ENCODE results near the gene TRPM6.
A peak's percentile ranks its signal among the peaks of the same experiment; 100 is the strongest.

Gene TRPM6

DNA sequence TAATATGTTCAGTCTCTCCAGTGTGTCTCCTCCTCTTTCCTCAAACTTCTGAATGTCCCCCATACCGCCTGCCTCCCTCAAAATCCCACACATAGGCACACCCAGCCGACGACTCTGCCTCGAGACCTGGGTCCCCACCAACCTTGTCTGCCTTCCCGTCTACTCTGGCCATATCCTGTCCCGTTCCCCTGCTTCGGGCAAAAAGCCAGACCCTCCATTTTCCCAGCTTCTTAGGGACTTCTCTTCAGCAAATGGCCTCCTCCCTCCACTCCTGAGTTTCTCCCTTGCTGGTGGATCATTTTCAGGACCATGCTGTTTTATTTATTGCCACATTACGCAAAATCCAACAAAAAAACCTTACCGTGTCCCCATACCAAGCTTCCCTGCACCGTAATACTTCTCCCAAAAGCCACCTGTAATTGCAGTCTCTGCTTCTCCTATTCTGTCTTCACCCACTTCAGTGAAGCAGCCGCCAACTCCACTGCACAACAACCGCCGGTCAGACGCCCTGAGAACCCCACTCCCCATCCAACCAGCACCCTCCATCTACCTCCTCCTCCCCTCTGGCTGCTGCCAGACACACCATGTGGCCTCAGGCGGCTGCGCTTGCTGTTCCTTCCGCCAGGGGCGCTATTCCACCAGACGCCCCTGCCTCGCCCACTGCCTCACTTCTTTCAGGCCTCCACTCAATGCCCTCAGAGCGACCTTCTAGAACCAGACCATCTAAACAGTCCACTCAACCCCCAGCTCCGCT, 117.0 kb downstream of the TRPM6 start:
- ChIA-PET POLR2A (no interaction called here), CTCF (interaction anchor here (0.6 to 12.7 kb wide), 15 partner anchors 16 to 1096 kb away, joined by 3 to 166 read pairs (median 3); partner anchors contain the start of gene C9orf40)
- TF ChIP-seq, protein P1, sequence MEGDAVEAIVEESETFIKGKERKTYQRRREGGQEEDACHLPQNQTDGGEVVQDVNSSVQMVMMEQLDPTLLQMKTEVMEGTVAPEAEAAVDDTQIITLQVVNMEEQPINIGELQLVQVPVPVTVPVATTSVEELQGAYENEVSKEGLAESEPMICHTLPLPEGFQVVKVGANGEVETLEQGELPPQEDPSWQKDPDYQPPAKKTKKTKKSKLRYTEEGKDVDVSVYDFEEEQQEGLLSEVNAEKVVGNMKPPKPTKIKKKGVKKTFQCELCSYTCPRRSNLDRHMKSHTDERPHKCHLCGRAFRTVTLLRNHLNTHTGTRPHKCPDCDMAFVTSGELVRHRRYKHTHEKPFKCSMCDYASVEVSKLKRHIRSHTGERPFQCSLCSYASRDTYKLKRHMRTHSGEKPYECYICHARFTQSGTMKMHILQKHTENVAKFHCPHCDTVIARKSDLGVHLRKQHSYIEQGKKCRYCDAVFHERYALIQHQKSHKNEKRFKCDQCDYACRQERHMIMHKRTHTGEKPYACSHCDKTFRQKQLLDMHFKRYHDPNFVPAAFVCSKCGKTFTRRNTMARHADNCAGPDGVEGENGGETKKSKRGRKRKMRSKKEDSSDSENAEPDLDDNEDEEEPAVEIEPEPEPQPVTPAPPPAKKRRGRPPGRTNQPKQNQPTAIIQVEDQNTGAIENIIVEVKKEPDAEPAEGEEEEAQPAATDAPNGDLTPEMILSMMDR (IDR thresholded peaks at IDR 0.05; ENCODE audit: control extremely low read depth, extremely low read depth, low read depth, missing control alignments), result peak; percentile 65
- DNase-seq (ENCODE audit: extremely low spot score), result peak; percentile 44

DNA sequence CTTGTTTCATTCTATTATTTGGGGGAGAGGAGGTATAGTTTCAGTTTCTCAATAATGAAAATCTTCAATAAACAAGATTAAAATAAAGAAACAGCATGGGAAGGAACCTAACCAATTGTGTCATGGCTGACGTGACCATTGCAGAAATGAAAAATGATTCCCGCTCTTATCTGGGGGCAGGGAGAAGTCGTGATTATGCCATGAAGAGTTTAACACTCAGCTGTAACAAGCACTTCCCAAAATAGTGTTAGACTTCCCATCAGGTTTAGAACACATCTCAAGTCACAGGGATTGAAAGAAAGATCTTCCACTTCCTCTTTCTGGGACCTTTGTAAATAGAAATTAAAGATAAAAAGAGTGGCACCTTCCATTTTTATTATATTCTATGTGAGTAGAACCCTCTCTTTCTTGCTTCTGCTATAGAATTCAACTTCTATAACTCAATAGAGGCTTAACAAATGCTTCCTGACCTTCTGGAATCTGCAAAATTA, 122.2 kb downstream of the TRPM6 start:
- TF ChIP-seq, protein P1 (IDR thresholded peaks at IDR 0.05; ENCODE audit: control extremely low read depth, extremely low read depth, low read depth, missing control alignments), result no peak
- CTCF ChIA-PET, result no interaction called here
- POLR2A ChIA-PET, result no interaction called here
- no peak for DNase-seq (ENCODE audit: extremely low spot score)

DNA sequence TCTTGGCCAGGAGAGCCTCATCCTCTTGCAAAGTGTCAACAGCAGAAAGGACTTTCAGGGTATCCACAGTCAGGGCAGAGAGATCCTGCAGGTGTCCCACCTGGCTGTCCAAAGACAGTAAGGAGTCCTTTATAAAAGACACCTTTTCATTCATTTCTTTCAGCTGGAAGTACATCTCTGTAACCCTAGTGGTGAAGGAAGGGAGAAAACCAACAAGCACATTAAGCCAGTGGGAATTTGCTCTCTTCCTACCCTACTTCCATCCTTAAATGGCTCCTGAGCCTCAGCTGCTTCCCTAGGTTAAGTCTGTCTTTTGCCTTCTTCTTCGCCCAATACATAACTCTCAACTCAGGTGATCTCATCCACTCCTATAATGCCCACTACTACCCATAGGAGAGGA, 124.8 kb downstream of the TRPM6 start:
- ChIA-PET POLR2A (no interaction called here), CTCF (interaction anchor here (2.0 kb wide), 1 partner anchor 12 kb away, joined by 4 read pairs; no protein-coding TSS in a partner anchor)
- TF ChIP-seq, protein P1 (IDR thresholded peaks at IDR 0.05; ENCODE audit: control extremely low read depth, extremely low read depth, low read depth, missing control alignments), result no peak
- DNase-seq (ENCODE audit: extremely low spot score), result no peak

DNA sequence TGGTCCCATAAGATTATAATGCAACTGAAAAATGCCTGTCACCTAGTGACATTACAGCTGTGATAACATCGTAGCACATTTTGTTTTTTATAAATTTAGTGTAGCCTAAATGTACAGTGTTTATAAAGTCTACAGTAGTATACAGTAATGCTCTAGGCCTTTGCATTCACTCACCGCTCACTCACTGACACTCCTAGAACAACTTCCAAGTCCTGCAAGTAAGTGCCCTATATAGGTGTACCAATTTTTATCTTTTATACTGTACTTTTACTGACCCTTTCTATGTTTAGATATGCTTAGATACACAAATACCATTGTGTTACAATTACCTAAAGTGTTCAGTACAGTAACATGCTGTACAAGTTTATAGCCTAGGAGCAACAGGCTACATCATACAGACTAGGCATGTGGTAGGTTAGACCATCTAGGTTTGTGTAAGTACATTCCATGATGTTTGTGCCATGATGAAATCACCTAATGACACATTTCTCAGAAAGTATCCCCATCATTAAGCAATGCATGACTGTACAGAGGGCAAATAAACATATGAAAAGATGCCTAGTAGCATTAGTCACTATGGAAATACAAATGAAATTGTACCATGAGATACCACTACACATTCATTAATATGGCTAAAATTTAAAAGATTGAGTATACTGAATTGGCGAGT, 127.6 kb downstream of the TRPM6 start:
- TF ChIP-seq, protein P1 (IDR thresholded peaks at IDR 0.05; ENCODE audit: control extremely low read depth, extremely low read depth, low read depth, missing control alignments), result no peak
- ChIA-PET POLR2A (no interaction called here), CTCF (interaction anchor here (2.5 kb wide), 1 partner anchor 14 kb away, joined by 10 read pairs; no protein-coding TSS in a partner anchor)
- DNase-seq (ENCODE audit: extremely low spot score), result no peak

DNA sequence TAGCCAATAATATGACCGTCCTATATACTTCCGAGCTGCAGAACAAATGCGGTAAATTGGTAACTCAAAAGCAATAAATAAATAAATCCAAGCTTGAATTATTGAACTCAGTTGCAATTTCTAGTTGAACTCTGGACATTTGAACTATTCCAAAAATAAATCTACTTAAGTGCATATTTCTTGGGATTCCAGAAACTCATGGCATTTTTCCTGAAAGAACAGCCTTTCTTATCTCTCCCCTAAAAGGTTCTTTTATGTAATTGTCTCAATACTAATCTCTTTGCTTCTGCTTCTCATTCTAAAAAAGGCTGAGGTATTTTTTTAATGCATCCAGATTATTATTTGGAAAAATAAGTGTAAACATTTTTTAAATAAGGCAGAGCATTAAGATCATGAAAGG, 131.7 kb downstream of the TRPM6 start:
- CTCF ChIA-PET, result interaction anchor here (1.4 to 1.5 kb wide), 2 partner anchors 12 to 13 kb away, joined by 3 to 4 read pairs; no protein-coding TSS in a partner anchor
- POLR2A ChIA-PET, result no interaction called here
- TF ChIP-seq, protein P1 (IDR thresholded peaks at IDR 0.05; ENCODE audit: control extremely low read depth, extremely low read depth, low read depth, missing control alignments), result no peak

DNA sequence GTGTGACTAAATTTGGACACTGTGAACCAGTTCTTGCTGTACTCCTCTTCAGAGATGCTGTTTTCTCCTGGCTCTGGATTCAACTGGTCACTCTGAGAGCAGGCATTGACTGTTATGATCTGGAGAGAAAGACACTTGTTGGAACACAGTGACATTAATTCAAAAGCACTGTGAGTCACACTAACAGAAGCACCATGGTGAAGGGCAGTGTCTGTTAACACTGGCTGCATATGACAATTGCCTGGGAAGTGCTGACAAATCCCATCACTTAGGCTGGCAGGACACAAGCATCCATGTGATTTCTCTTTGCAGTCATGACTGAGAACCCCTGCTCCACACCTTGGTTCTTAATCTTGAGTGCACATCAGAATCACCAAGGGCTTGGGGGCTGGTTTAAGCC, 132.4 kb downstream of the TRPM6 start:
- CTCF ChIA-PET, result no interaction called here
- POLR2A ChIA-PET, result no interaction called here
- DNase-seq (ENCODE audit: extremely low spot score), result no peak
- TF ChIP-seq, protein P1 (IDR thresholded peaks at IDR 0.05; ENCODE audit: control extremely low read depth, extremely low read depth, low read depth, missing control alignments), result no peak

More for the DNA sequence above, 131.7 kb downstream of the TRPM6 start:
- DNase-seq (ENCODE audit: extremely low spot score), result no peak

All from GM10248 (cell line).